ENCODE measurements around the gene PROM1.

The PROM1 gene

DNA sequence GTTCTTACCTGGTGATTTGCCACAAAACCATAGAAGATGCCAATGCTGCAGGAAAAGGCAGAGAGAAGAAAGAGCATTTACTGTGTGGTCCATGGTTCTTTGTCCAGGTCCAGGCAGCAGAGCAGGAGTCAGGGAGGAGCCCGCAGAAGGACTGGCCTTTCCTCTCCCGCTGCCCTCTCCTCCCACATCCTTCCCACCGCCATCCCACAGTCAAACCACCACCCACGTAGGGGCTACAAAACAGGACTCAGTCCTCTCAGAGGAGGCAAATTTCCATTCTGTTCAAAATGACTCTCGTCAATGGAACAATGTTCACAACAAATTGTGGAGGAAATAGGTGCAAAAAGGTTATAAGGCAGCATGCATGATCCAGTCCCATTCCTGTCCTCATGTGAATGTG is 58.6 kb downstream of the PROM1 start:
- Histone ChIP-seq H3K9me3 (ENCODE audit: insufficient read depth, low read depth, low read length) (no peaks in the 10 kb centered on the region), H3K36me3 (ENCODE audit: insufficient read depth, low read length) (peaks cover 52% of the 10 kb centered on the region), H3K27me3 (ENCODE audit: insufficient read depth, low read length) (no peaks in the 10 kb centered on the region), H3K4me3 (ENCODE audit: low read length) (no peak overlapping the region), H3K4me1 (ENCODE audit: insufficient read depth, low read length) (peaks cover 19% of the 10 kb centered on the region), H3K27ac (ENCODE audit: low read depth, low read length) (no peak overlapping the region), H3K9ac (ENCODE audit: low read depth, low read length) (no peak overlapping the region)
- 94% methylated on average over 5 of the region's 5 CpGs for WGBS

DNA sequence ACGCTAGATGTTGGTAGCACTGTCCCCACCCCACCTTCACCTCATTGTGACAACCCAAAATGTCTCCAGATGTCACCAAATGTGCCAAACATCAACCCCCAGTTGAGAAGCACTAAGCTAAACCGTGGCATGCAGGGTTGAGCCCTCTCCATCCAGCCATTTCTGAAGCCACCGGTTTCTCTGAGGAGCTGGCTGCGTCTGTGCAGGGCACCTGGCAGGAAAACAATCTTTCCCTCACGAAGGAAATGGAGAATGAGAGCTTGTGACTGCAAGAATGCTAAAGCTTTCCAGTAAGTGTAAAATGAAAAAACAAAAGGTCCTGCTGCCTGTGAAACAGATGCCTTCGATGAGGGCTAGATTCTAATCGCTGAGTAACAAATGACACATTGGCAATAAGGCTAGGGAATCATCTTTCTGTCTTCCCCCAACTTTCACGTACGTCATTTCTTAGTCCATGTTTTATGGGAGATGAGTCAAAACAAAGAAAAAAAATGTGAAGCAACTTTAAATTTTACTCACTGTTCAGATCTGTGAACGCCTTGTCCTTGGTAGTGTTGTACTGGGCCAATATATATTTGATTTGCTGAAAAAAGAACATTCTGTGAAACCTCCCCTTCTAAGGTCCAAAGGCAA is 59.9 kb downstream of the PROM1 start:
- no peak overlapping the region for H3K9ac ChIP-seq (ENCODE audit: low read depth, low read length)
- H3K27me3 ChIP-seq (ENCODE audit: insufficient read depth, low read length), result no peaks in the 10 kb centered on the region
- H3K27ac ChIP-seq (ENCODE audit: low read depth, low read length), result no peak overlapping the region
- H3K36me3 ChIP-seq (ENCODE audit: insufficient read depth, low read length), result peaks cover 66% of the 10 kb centered on the region
- no peaks in the 10 kb centered on the region for H3K9me3 ChIP-seq (ENCODE audit: insufficient read depth, low read depth, low read length)
- H3K4me3 ChIP-seq (ENCODE audit: low read length), result no peak overlapping the region
- WGBS, result 95% methylated on average over 8 of the region's 10 CpGs
- peaks cover 6% of the 10 kb centered on the region for H3K4me1 ChIP-seq (ENCODE audit: insufficient read depth, low read length)

- H3K9ac ChIP-seq (ENCODE audit: low read depth, low read length), result no peak overlapping the region
- H3K4me3 ChIP-seq (ENCODE audit: low read length), result no peak overlapping the region
- no peaks in the 10 kb centered on the region for H3K27me3 ChIP-seq (ENCODE audit: insufficient read depth, low read length)
- no peak overlapping the region for H3K27ac ChIP-seq (ENCODE audit: low read depth, low read length)
- no peaks in the 10 kb centered on the region for H3K4me1 ChIP-seq (ENCODE audit: insufficient read depth, low read length)
- peaks cover 82% of the 10 kb centered on the region for H3K36me3 ChIP-seq (ENCODE audit: insufficient read depth, low read length)
- 89% methylated on average over 8 of the region's 8 CpGs for WGBS
- no peaks in the 10 kb centered on the region for H3K9me3 ChIP-seq (ENCODE audit: insufficient read depth, low read depth, low read length)
Measured at GRCh38 chr4:16021804-16022560, 61.8 kb downstream of the PROM1 start.

- WGBS, result 61% methylated on average over 3 of the region's 3 CpGs
- Histone ChIP-seq H3K27ac (ENCODE audit: low read depth, low read length) (no peak overlapping the region), H3K9me3 (ENCODE audit: insufficient read depth, low read depth, low read length) (no peaks in the 10 kb centered on the region), H3K4me1 (ENCODE audit: insufficient read depth, low read length) (no peaks in the 10 kb centered on the region), H3K27me3 (ENCODE audit: insufficient read depth, low read length) (no peaks in the 10 kb centered on the region), H3K36me3 (ENCODE audit: insufficient read depth, low read length) (peaks cover 92% of the 10 kb centered on the region), H3K9ac (ENCODE audit: low read depth, low read length) (no peak overlapping the region), H3K4me3 (ENCODE audit: low read length) (no peak overlapping the region)
Measured at GRCh38 chr4:16019649-16020048, 64.2 kb downstream of the PROM1 start.

DNA sequence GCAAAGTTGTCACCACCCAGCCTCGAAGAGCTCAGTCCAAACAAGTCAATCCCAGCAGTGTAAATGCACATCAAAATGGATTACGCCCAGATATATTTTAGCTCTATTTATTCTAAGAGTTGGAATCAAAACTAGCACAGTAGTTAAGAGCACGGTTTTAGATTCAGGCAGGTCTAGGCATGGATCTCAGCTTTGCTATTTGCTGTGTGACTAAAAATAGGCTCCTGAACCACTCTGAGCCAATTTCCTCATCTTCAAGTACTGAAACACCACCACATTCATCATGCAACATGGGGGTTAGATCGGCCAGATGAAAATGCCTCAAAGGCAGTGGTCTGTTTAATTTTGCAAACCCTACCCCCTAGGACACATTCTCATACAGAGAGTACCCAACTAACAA is 65.0 kb downstream of the PROM1 start:
- no peak overlapping the region for H3K27ac ChIP-seq (ENCODE audit: low read depth, low read length)
- peaks cover 92% of the 10 kb centered on the region for H3K36me3 ChIP-seq (ENCODE audit: insufficient read depth, low read length)
- no peak overlapping the region for H3K4me3 ChIP-seq (ENCODE audit: low read length)
- H3K9me3 ChIP-seq (ENCODE audit: insufficient read depth, low read depth, low read length), result no peaks in the 10 kb centered on the region
- WGBS, result 94% methylated on average over 4 of the region's 4 CpGs
- no peaks in the 10 kb centered on the region for H3K27me3 ChIP-seq (ENCODE audit: insufficient read depth, low read length)
- H3K4me1 ChIP-seq (ENCODE audit: insufficient read depth, low read length), result no peaks in the 10 kb centered on the region
- H3K9ac ChIP-seq (ENCODE audit: low read depth, low read length), result no peak overlapping the region

GRCh38 chr4:16018061-16018676 is 65.7 kb downstream of the PROM1 start:
- 97% methylated on average over 8 of the region's 8 CpGs for WGBS
- peaks cover 92% of the 10 kb centered on the region for H3K36me3 ChIP-seq (ENCODE audit: insufficient read depth, low read length)
- H3K27ac ChIP-seq (ENCODE audit: low read depth, low read length), result no peak overlapping the region
- no peaks in the 10 kb centered on the region for H3K4me1 ChIP-seq (ENCODE audit: insufficient read depth, low read length)
- H3K4me3 ChIP-seq (ENCODE audit: low read length), result no peak overlapping the region
- H3K27me3 ChIP-seq (ENCODE audit: insufficient read depth, low read length), result no peaks in the 10 kb centered on the region
- no peaks in the 10 kb centered on the region for H3K9me3 ChIP-seq (ENCODE audit: insufficient read depth, low read depth, low read length)
- no peak overlapping the region for H3K9ac ChIP-seq (ENCODE audit: low read depth, low read length)

- Histone ChIP-seq H3K9me3 (ENCODE audit: insufficient read depth, low read depth, low read length) (no peaks in the 10 kb centered on the region), H3K4me1 (ENCODE audit: insufficient read depth, low read length) (no peaks in the 10 kb centered on the region), H3K9ac (ENCODE audit: low read depth, low read length) (no peak overlapping the region), H3K27me3 (ENCODE audit: insufficient read depth, low read length) (no peaks in the 10 kb centered on the region), H3K36me3 (ENCODE audit: insufficient read depth, low read length) (peaks cover 87% of the 10 kb centered on the region), H3K4me3 (ENCODE audit: low read length) (no peak overlapping the region), H3K27ac (ENCODE audit: low read depth, low read length) (no peak overlapping the region)
- WGBS, result 100% methylated on average over 1 of the region's 2 CpGs
Measured at GRCh38 chr4:16016536-16016935, 67.3 kb downstream of the PROM1 start.

DNA sequence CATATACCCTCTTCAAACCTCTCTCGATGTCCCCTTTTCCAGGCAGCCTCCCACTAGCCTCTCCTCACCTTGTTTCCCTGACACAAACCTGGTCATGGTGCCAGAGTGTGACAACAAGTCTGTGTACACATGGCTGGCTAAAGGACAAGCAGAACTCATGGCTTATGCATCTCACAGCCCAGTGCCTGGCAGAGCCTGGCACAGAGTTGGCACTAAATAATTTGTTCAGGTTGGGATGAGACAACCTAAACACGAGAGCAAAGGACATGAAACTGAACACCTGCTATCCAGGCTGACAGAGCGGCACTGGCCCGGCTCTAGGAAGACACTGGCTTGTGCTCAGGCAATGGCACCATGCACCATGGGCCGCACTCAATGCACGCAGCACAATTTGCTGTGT is 72.7 kb downstream of the PROM1 start:
- H3K27me3 ChIP-seq (ENCODE audit: insufficient read depth, low read length), result no peaks in the 10 kb centered on the region
- H3K9me3 ChIP-seq (ENCODE audit: insufficient read depth, low read depth, low read length), result no peaks in the 10 kb centered on the region
- H3K27ac ChIP-seq (ENCODE audit: low read depth, low read length), result no peak overlapping the region
- H3K4me3 ChIP-seq (ENCODE audit: low read length), result no peak overlapping the region
- 95% methylated on average over 6 of the region's 6 CpGs for WGBS
- no peaks in the 10 kb centered on the region for H3K4me1 ChIP-seq (ENCODE audit: insufficient read depth, low read length)
- no peak overlapping the region for H3K9ac ChIP-seq (ENCODE audit: low read depth, low read length)
- H3K36me3 ChIP-seq (ENCODE audit: insufficient read depth, low read length), result peaks cover 83% of the 10 kb centered on the region

DNA sequence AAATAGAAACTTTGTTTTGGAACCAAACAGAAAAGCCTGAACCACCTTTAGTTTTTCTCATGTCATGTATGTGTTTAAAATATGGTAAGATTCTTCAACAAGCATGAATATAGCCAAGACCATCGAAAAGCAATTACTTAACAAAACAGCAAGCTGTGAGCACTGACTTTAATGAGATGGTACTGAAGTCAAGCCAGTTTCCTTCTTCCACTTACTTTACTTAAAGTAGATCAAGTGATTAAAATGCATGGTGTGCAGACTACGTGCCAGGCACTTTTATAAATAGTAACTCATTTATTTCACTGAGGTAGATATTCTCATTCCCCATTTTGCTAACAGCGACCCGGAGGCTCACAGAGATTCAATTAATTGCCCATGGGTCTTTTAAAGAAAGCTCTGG is 74.7 kb downstream of the PROM1 start:
- Histone ChIP-seq H3K36me3 (ENCODE audit: insufficient read depth, low read length) (peaks cover 82% of the 10 kb centered on the region), H3K27ac (ENCODE audit: low read depth, low read length) (no peak overlapping the region; the same call in 1 of the 2 replicates), H3K27me3 (ENCODE audit: insufficient read depth, low read length) (no peaks in the 10 kb centered on the region), H3K9me3 (ENCODE audit: insufficient read depth, low read depth, low read length) (no peaks in the 10 kb centered on the region), H3K4me3 (ENCODE audit: low read length) (no peak overlapping the region), H3K9ac (ENCODE audit: low read depth, low read length) (no peak overlapping the region), H3K4me1 (ENCODE audit: insufficient read depth, low read length) (no peaks in the 10 kb centered on the region)
- 100% methylated on average over 4 of the region's 4 CpGs for WGBS

DNA sequence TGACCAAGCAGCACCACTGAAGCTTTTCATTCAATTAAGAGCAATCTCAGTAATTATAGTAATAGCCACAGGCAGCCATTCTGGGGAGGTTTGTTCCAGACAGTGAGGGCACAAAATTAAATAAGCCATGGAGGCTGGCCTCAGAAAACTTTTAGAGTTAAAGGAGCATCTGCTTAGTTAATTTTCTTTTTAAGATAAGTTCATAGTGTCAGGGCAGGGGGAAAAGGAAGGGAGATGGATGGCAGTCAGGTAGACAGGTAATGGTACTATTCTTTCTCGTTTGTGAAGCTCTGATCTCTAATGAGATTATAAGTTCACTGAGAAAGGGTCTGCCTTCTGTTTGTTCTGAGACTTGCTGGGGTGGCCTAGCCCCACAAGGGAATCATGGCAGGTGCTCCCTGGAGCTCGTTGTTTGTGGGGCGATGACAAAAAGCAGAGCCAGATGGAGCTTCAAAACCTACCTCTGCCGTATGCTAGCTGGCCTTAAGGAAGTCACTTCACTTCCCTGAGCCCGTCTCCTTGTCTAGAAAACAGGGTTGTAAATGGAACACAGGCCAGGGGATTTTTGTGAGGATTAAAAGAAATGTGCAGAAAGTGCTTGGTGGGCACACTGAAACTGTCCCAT is 76.2 kb downstream of the PROM1 start:
- Histone ChIP-seq H3K36me3 (ENCODE audit: insufficient read depth, low read length) (peaks cover 71% of the 10 kb centered on the region), H3K4me3 (ENCODE audit: low read length) (no peak overlapping the region), H3K27ac (ENCODE audit: low read depth, low read length) (no peak overlapping the region), H3K9me3 (ENCODE audit: insufficient read depth, low read depth, low read length) (no peaks in the 10 kb centered on the region), H3K27me3 (ENCODE audit: insufficient read depth, low read length) (no peaks in the 10 kb centered on the region), H3K4me1 (ENCODE audit: insufficient read depth, low read length) (no peaks in the 10 kb centered on the region), H3K9ac (ENCODE audit: low read depth, low read length) (no peak overlapping the region)
- WGBS, result 86% methylated on average over 5 of the region's 5 CpGs

- WGBS, result 94% methylated on average over 6 of the region's 6 CpGs
- Histone ChIP-seq H3K4me1 (ENCODE audit: insufficient read depth, low read length) (no peaks in the 10 kb centered on the region), H3K9ac (ENCODE audit: low read depth, low read length) (no peak overlapping the region), H3K27ac (ENCODE audit: low read depth, low read length) (no peak overlapping the region), H3K36me3 (ENCODE audit: insufficient read depth, low read length) (peaks cover 68% of the 10 kb centered on the region), H3K4me3 (ENCODE audit: low read length) (no peak overlapping the region), H3K27me3 (ENCODE audit: insufficient read depth, low read length) (no peaks in the 10 kb centered on the region), H3K9me3 (ENCODE audit: insufficient read depth, low read depth, low read length) (no peaks in the 10 kb centered on the region)
Measured at GRCh38 chr4:16006771-16007446, 76.9 kb downstream of the PROM1 start.

Data from HUES64 (cell line).